ENCODE results near the gene COL5A3.
"Not testable (repeated sequence)": the region's sequence is repeated elsewhere in the genome, so short reads cannot be mapped to it uniquely, and the experiment has no call there.

COL5A3 gene

GRCh38 chr19:9971166-9971897, 39.0 kb downstream of the COL5A3 start:
- DNase-seq (ENCODE audit: low read depth) = no peak

GRCh38 chr19:9970481-9970880, 39.8 kb downstream of the COL5A3 start:
- no peak for DNase-seq (ENCODE audit: low read depth)

- no peak for DNase-seq (ENCODE audit: low read depth)
These were observed 40.7 kb downstream of the COL5A3 start for GRCh38 chr19:9969688-9969975.

GRCh38 chr19:9968820-9969687, 41.2 kb downstream of the COL5A3 start:
- no peak for DNase-seq (ENCODE audit: low read depth)

- DNase-seq (ENCODE audit: low read depth) = no peak
These were observed 43.0 kb downstream of the COL5A3 start for GRCh38 chr19:9967326-9967725.

GRCh38 chr19:9966448-9966847, 43.9 kb downstream of the COL5A3 start:
- no peak for DNase-seq (ENCODE audit: low read depth)

- no peak for DNase-seq (ENCODE audit: low read depth)
These were observed 44.3 kb downstream of the COL5A3 start for GRCh38 chr19:9966024-9966423.

- no peak for DNase-seq (ENCODE audit: low read depth)
These were observed 47.5 kb downstream of the COL5A3 start for GRCh38 chr19:9962623-9963290.

GRCh38 chr19:9961103-9961502, 49.2 kb downstream of the COL5A3 start:
- no peak for DNase-seq (ENCODE audit: low read depth)

GRCh38 chr19:9958379-9958821, 51.9 kb downstream of the COL5A3 start:
- DNase-seq (ENCODE audit: low read depth) = peak; percentile 78

- no peak for DNase-seq (ENCODE audit: low read depth)
These were observed 53.3 kb downstream of the COL5A3 start for GRCh38 chr19:9956956-9957355.

- DNase-seq (ENCODE audit: low read depth) = no peak
These were observed 56.3 kb downstream of the COL5A3 start for GRCh38 chr19:9953802-9954542.

- DNase-seq (ENCODE audit: low read depth) = no peak
These were observed 58.0 kb downstream of the COL5A3 start for GRCh38 chr19:9952276-9952675.

GRCh38 chr19:9947441-9947840, 62.9 kb downstream of the COL5A3 start:
- DNase-seq (ENCODE audit: low read depth) = no peak

- DNase-seq (ENCODE audit: low read depth) = not testable (repeated sequence)
These were observed 63.7 kb downstream of the COL5A3 start for GRCh38 chr19:9946528-9947125.

- peak; percentile 91 for DNase-seq (ENCODE audit: low read depth)
These were observed 64.9 kb downstream of the COL5A3 start for GRCh38 chr19:9945319-9945966.

- no peak for DNase-seq (ENCODE audit: low read depth)
These were observed 66.6 kb downstream of the COL5A3 start for GRCh38 chr19:9943744-9944143.

- no peak for DNase-seq (ENCODE audit: low read depth)
These were observed 68.6 kb downstream of the COL5A3 start for GRCh38 chr19:9941671-9942070.

GRCh38 chr19:9941231-9941630, 69.1 kb downstream of the COL5A3 start:
- no peak for DNase-seq (ENCODE audit: low read depth)

GRCh38 chr19:9940778-9941177, 69.5 kb downstream of the COL5A3 start:
- no peak for DNase-seq (ENCODE audit: low read depth)

GRCh38 chr19:9939301-9939913, 70.9 kb downstream of the COL5A3 start:
- peak; percentile 40 for DNase-seq (ENCODE audit: low read depth)

Measured in amniotic epithelial cell (primary cell).